IMR-90 (cell line): Measurements from ENCODE around the gene GPATCH8. TPM values are rescaled to one million over a fixed set of nuclear protein-coding genes. Genes with fewer than 3 reads are reported as not detected.

Experiments
- ATAC-seq: fragments of 200-7000 bp; cut with Tn5 transposase; 2 replicates; pipeline ENCODE4 v1.9.1; 2020; ENCODE audit warnings: low read depth, mild to moderate bottlenecking, moderate library complexity
- BruUV-seq: library from RNA; stranded (reverse); fragments of 400-500 nt; replicated peaks from 2 replicates; lab custom pipeline; 2021; lab: Mats Ljungman, UMichigan
- CTCF ChIA-PET: fragments of 300-600 bp; formaldehyde crosslinking; extraction: SDS; loops from one replicate; lab custom pipeline; 2021; ENCODE audit warnings: antibody characterized with exemption; lab: Yijun Ruan, JAX
- POLR2A ChIA-PET: fragments of 300-600 bp; sonication (Branson Sonifier 250); formaldehyde crosslinking; loops from one replicate; lab custom pipeline; 2022; ENCODE audit warnings: antibody characterized with exemption; ENCODE audit not compliant: unreplicated experiment; lab: Charles Lee
- DNase-seq: peaks from one replicate; pipeline ENCODE4 v3.0.0; 2013
- H2AFZ ChIP-seq: replicated peaks from 2 replicates; pipeline ENCODE3; 2013; ENCODE audit warnings: low read length, mild to moderate bottlenecking; ENCODE audit not compliant: poor library complexity
- H2AK5ac ChIP-seq: 2 replicates; pipeline ENCODE4 v1.6.1; 2013; ENCODE audit warnings: low read depth, low read length, inconsistent platforms
- H2AK9ac ChIP-seq: replicated peaks from 2 replicates; pipeline ENCODE3; 2013; ENCODE audit warnings: mild to moderate bottlenecking, low read depth, low read length, moderate library complexity; ENCODE audit not compliant: poor library complexity
- H2BK120ac ChIP-seq: 2 replicates; pipeline ENCODE4 v1.6.1; 2013; ENCODE audit warnings: low read depth, low read length, inconsistent platforms
- H2BK15ac ChIP-seq: 3 replicates; pipeline ENCODE4 v1.6.1; 2013; ENCODE audit warnings: low read depth, low read length, inconsistent platforms
- H2BK20ac ChIP-seq: 2 replicates; pipeline ENCODE4 v1.6.1; 2013; ENCODE audit warnings: low read depth, mild to moderate bottlenecking, inconsistent platforms, low read length, moderate library complexity
- H2BK5ac ChIP-seq: 2 replicates; pipeline ENCODE4 v1.6.1; 2013; ENCODE audit warnings: mild to moderate bottlenecking, low read depth, low read length, inconsistent platforms; ENCODE audit not compliant: poor library complexity, severe bottlenecking
- H3K14ac ChIP-seq: replicated peaks from 2 replicates; pipeline ENCODE4 v1.6.1; 2013; ENCODE audit warnings: low read depth, low read length, inconsistent platforms
- H3K18ac ChIP-seq: 2 replicates; pipeline ENCODE4 v1.6.1; 2013; ENCODE audit warnings: low read depth, low read length, control low read depth
- H3K23ac ChIP-seq: 2 replicates; pipeline ENCODE4 v1.6.1; 2013; ENCODE audit warnings: low read depth, low read length, inconsistent platforms
- H3K27ac ChIP-seq: 2 replicates; pipeline ENCODE4 v1.5.1; 2013; ENCODE audit warnings: mild to moderate bottlenecking, control low read depth, low read length; ENCODE audit not compliant: insufficient read depth
- H3K27me3 ChIP-seq: 2 replicates; pipeline ENCODE4 v1.6.1; 2013; ENCODE audit warnings: low read length; ENCODE audit not compliant: control insufficient read depth, insufficient read depth
- H3K36me3 ChIP-seq: 2 replicates; pipeline ENCODE4 v1.6.1; 2013; ENCODE audit warnings: low read length, mixed read lengths; ENCODE audit not compliant: control insufficient read depth, insufficient read depth
- H3K4ac ChIP-seq: 2 replicates; pipeline ENCODE4 v1.6.1; 2013; ENCODE audit warnings: low read depth, low read length, inconsistent platforms
- H3K4me1 ChIP-seq: 2 replicates; pipeline ENCODE4 v1.6.1; 2013; ENCODE audit warnings: low read length, mixed read lengths; ENCODE audit not compliant: control insufficient read depth, insufficient read depth
- H3K4me2 ChIP-seq: 2 replicates; pipeline ENCODE4 v1.6.1; 2013; ENCODE audit warnings: low read depth, mild to moderate bottlenecking, control low read depth, low read length, moderate library complexity
- H3K4me3 ChIP-seq: 2 replicates; pipeline ENCODE4 v1.5.1; 2013; ENCODE audit warnings: low read depth, mild to moderate bottlenecking, control low read depth, low read length, moderate library complexity; ENCODE audit not compliant: insufficient read depth
- H3K56ac ChIP-seq: 2 replicates; pipeline ENCODE4 v1.6.1; 2013; ENCODE audit warnings: low read length, inconsistent platforms; ENCODE audit not compliant: insufficient read depth; ENCODE audit errors: extremely low read depth
- H3K79me1 ChIP-seq, 2 experiments: 2 replicates each; pipeline ENCODE4 v1.6.1; 2013; ENCODE audit warnings: low read length in 2 of 2, inconsistent platforms in 1 of 2, low read depth in 1 of 2
- H3K9ac ChIP-seq: 2 replicates; pipeline ENCODE4 v1.6.1; 2013; ENCODE audit warnings: low read depth, low read length, control low read depth
- H3K9me1 ChIP-seq: 2 replicates; pipeline ENCODE4 v1.6.1; 2013; ENCODE audit warnings: low read length, inconsistent platforms; ENCODE audit not compliant: insufficient read depth
- H3K9me3 ChIP-seq: 2 replicates; pipeline ENCODE4 v1.6.1; 2013; ENCODE audit warnings: low read length; ENCODE audit not compliant: control insufficient read depth, insufficient read depth
- H4K20me1 ChIP-seq: 2 replicates; pipeline ENCODE4 v1.6.1; 2013; ENCODE audit warnings: low read length, inconsistent platforms; ENCODE audit not compliant: insufficient read depth
- H4K5ac ChIP-seq: 2 replicates; pipeline ENCODE4 v1.6.1; 2013; ENCODE audit warnings: mild to moderate bottlenecking, low read depth, low read length, control low read depth
- H4K8ac ChIP-seq, 2 experiments: 2 replicates each; pipeline ENCODE4 v1.6.1; 2013; ENCODE audit warnings: low read depth in 2 of 2, low read length in 2 of 2, control low read depth in 1 of 2, inconsistent platforms in 1 of 2
- H4K91ac ChIP-seq: 2 replicates; pipeline ENCODE4 v1.6.1; 2013; ENCODE audit warnings: low read depth, low read length, inconsistent platforms; ENCODE audit not compliant: insufficient read depth
- BHLHE40 ChIP-seq: fragments of 150-350 bp; IDR thresholded peaks from 2 replicates; pipeline ENCODE4 v1.6.1; 2016; ENCODE audit warnings: mild to moderate bottlenecking, low read depth, low read length
- CEBPB ChIP-seq: IDR thresholded peaks from 2 replicates; pipeline ENCODE4 v1.6.1; 2012; ENCODE audit warnings: low read depth, low read length, improper control_type of control experiment
- CHD1 ChIP-seq: IDR thresholded peaks from 2 replicates; pipeline ENCODE4 v1.6.1; 2012; ENCODE audit warnings: low read depth, low read length, improper control_type of control experiment
- CTCF ChIP-seq: conservative IDR thresholded peaks from 2 replicates; pipeline ENCODE4 v1.5.1; 2012; ENCODE audit warnings: mild to moderate bottlenecking, low read depth, low read length, improper control_type of control experiment
- ELK1 ChIP-seq: fragments of 150-350 bp; IDR thresholded peaks from 2 replicates; pipeline ENCODE4 v1.6.1; 2016; ENCODE audit warnings: low read depth, mild to moderate bottlenecking, low read length, moderate library complexity, borderline replicate concordance
- FOS ChIP-seq: fragments of 150-350 bp; IDR thresholded peaks from 2 replicates; pipeline ENCODE4 v1.6.1; 2016; ENCODE audit warnings: low read depth, low read length
- MAFK ChIP-seq: IDR thresholded peaks from 2 replicates; pipeline ENCODE4 v1.6.1; 2012; ENCODE audit warnings: low read depth, low read length, improper control_type of control experiment
- MAZ ChIP-seq: IDR thresholded peaks from 2 replicates; pipeline ENCODE4 v1.6.1; 2012; ENCODE audit warnings: low read depth, mild to moderate bottlenecking, low read length, improper control_type of control experiment, moderate library complexity, borderline replicate concordance
- MXI1 ChIP-seq: IDR thresholded peaks from 2 replicates; pipeline ENCODE4 v1.6.1; 2012; ENCODE audit warnings: low read depth, mild to moderate bottlenecking, low read length, moderate library complexity, borderline replicate concordance
- NFE2L2 ChIP-seq: fragments of 150-350 bp; IDR thresholded peaks from 2 replicates; pipeline ENCODE4 v1.6.1; 2016; ENCODE audit warnings: low read depth, mild to moderate bottlenecking, low read length
- POLR2A ChIP-seq: IDR thresholded peaks from 2 replicates; pipeline ENCODE4 v1.6.1; 2012; ENCODE audit warnings: mild to moderate bottlenecking, low read depth, low read length
- RAD21 ChIP-seq: IDR thresholded peaks from 2 replicates; pipeline ENCODE4 v1.6.1; 2012; ENCODE audit warnings: low read length, improper control_type of control experiment
- RCOR1 ChIP-seq: IDR thresholded peaks from 2 replicates; pipeline ENCODE4 v1.6.1; 2012; ENCODE audit warnings: mild to moderate bottlenecking, low read length, improper control_type of control experiment; ENCODE audit not compliant: insufficient replicate concordance
- RFX5 ChIP-seq: IDR thresholded peaks from 2 replicates; pipeline ENCODE4 v1.8.0; 2012; ENCODE audit warnings: low read depth, mild to moderate bottlenecking, low read length, moderate library complexity
- SMC3 ChIP-seq: fragments of 150-350 bp; IDR thresholded peaks from 2 replicates; pipeline ENCODE4 v1.6.1; 2016; ENCODE audit warnings: low read depth, mild to moderate bottlenecking, antibody characterized with exemption, low read length, moderate library complexity
- USF2 ChIP-seq: fragments of 150-350 bp; IDR thresholded peaks from 2 replicates; pipeline ENCODE4 v1.6.1; 2017; ENCODE audit warnings: mild to moderate bottlenecking, antibody characterized with exemption, low read length, low read depth
- WGBS, 2 experiments: methylation state at CpG; one replicate each; pipeline versions ENCODE4 v1.1.5 to v1.1.7; 2013; ENCODE audit warnings: missing lambda C conversion rate in 2 of 2; ENCODE audit not compliant: insufficient read length in 1 of 2; ENCODE audit errors: extremely low coverage in 2 of 2; 5-methylcytosine and 5-hydroxymethylcytosine counted together
- dilution Hi-C: fragments of 300-500 bp; cut with HindIII; formaldehyde crosslinking; loops from one replicate; pipeline ENCODE4 v1.14.3; 2018; ENCODE audit warnings: low sequenced_read_pairs; ENCODE audit not compliant: unreplicated experiment
- in situ Hi-C: fragments of 300-500 bp; cut with MboI; formaldehyde crosslinking; loops from 3 replicates; pipeline ENCODE4 v1.14.3; 2019; ENCODE audit warnings: low sequenced_read_pairs, inconsistent platforms, mixed read lengths
- intact Hi-C: fragments of 100-400 bp; cut with micrococcal nuclease; formaldehyde crosslinking; loops from 2 replicates; pipeline ENCODE4 v1.10.0; 2022
- polyA plus RNA-seq, 3 experiments: library from polyadenylated mRNA; depleted of rRNA; stranded (reverse); fragments of >200 nt; gene quantifications; 2 replicates each; pipeline ENCODE4 v1.2.3, GENCODE V29; 2012; ENCODE audit warnings: low replicate concordance in 1 of 3
- total RNA-seq: library from RNA; depleted of rRNA; stranded (reverse); fragments of >200 nt; gene quantifications from 2 replicates; pipeline ENCODE4 v1.2.3, GENCODE V29; 2012

Gene GPATCH8
- total and polyA plus RNA-seq, 2 of the 4 experiments (the other 2 are of a cell fraction): 8.8 to 13.2 TPM

GRCh38 chr17:44382917-44383316 is 120.3 kb downstream of the GPATCH8 start:
- H3K9me1 ChIP-seq: no peaks in the 10 kb centered on the region
- no peak for DNase-seq
- no peak overlapping the region for H4K5ac ChIP-seq
- H3K4me1 ChIP-seq: peaks cover 2% of the 10 kb centered on the region; the same call in 1 of the 2 replicates
- no peak overlapping the region for H2AFZ ChIP-seq
- intact Hi-C loops: no loop called here
- no peak overlapping the region for H3K18ac ChIP-seq
- no peaks in the 10 kb centered on the region; the same call in 1 of the 2 replicates for H3K9me3 ChIP-seq
- ATAC-seq: no peak
- dilution Hi-C loops: no loop called here
- no peak overlapping the region for H2BK15ac ChIP-seq
- ChIA-PET POLR2A (no interaction called here), CTCF (no interaction called here)
- TF ChIP-seq CTCF (no peak), BHLHE40 (no peak), SMC3 (no peak), MAFK (no peak), CEBPB (no peak), ELK1 (no peak), POLR2A (no peak), CHD1 (no peak), RAD21 (no peak), RCOR1 (no peak), RFX5 (no peak), NFE2L2 (no peak), MAZ (no peak), MXI1 (no peak), FOS (no peak), USF2 (no peak)
- H3K56ac ChIP-seq: no peak overlapping the region
- H4K8ac ChIP-seq: no peak overlapping the region
- H2AK5ac ChIP-seq: no peak overlapping the region
- no peak overlapping the region for H2BK120ac ChIP-seq
- no peak overlapping the region for H3K9ac ChIP-seq
- H3K23ac ChIP-seq: no peak overlapping the region
- no peak overlapping the region for H3K4me3 ChIP-seq
- H2AK9ac ChIP-seq: no peak overlapping the region
- H3K4me2 ChIP-seq: no peak overlapping the region
- H3K27ac ChIP-seq: no peak overlapping the region
- H3K4ac ChIP-seq: no peak overlapping the region
- H4K91ac ChIP-seq: no peak overlapping the region
- H3K14ac ChIP-seq: no peak overlapping the region
- no peaks in the 10 kb centered on the region for H3K36me3 ChIP-seq
- WGBS, 2 experiments: 85% methylated on average over 6 of the region's 6 CpGs; no CpG with 5 or more reads in 1 of the 2 experiments
- H3K79me1 ChIP-seq: no peaks in the 10 kb centered on the region
- no TSS peak for BruUV-seq
- no peak overlapping the region for H2BK5ac ChIP-seq
- H4K20me1 ChIP-seq: 0 out of 2 replicates have a peak, but pooled peaks cover 3% of the 10 kb centered on the region
- H2BK20ac ChIP-seq: no peak overlapping the region
- in situ Hi-C loops: no loop called here
- peaks cover 36% of the 10 kb centered on the region for H3K27me3 ChIP-seq
